ENCODE data around the gene RASGEF1B.

DNA sequence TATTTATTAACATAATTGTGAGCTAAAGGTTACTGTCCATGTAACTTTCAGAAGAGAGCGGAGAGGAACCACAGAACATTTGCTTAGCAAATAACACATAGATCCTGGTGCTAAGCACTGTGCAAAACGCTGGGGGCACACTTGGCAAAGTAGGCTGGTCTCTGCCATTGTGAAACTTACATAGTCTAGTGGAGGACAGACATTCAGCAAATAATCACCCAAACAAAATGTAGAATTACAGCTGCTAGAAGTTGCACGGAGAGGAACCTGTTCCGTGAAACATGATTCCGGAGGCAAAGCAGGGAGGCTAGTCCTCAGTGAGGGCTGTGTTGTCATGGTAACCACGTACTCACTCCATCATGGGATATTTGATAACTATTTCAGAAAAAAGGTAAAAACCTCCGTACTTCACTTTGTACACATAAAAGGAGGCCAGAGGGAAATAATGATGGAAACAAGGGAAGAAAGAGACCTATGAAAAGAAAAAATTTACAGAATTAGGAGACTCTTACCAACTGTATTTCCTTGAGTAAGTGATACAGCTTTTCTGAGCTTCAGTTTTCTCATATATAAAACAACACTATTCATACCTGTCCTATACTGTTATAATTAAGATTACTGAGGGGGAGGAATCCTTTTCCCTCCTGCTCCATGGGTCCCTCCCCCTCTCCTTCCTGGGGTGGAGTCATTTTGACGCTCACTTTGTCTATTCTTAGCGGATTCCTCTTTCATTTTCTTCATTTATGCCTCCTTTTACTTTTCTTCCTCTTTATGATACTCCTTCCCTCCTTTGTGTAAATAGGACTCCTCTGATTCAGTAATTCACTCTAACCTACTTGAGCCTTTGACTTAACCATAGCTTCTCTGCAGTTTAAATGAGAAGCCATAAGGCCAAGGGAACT is 825 bp upstream of the RASGEF1B start:
- TF ChIP-seq CTCF (IDR thresholded peaks at IDR 0.05; ENCODE audit: low read depth, low read length) (peak; percentile 64), EZH2phosphoT487 (IDR thresholded peaks at IDR 0.05; ENCODE audit: low read depth) (no peak)
